Urinary bladder (tissue), 4 donors: Measurements from ENCODE around the gene NR3C2. TPM values are rescaled to one million over a fixed set of nuclear protein-coding genes. Genes with fewer than 3 reads are reported as not detected.

Source experiments
- DNase-seq: peaks from one replicate; pipeline ENCODE4 v3.0.0-alpha.2; 2015; ENCODE audit errors: extremely low spot score
- H3K27ac ChIP-seq: one replicate; pipeline ENCODE4 v1.5.1; 2013; ENCODE audit warnings: low read depth, mild to moderate bottlenecking, moderate library complexity
- H3K36me3 ChIP-seq: one replicate; pipeline ENCODE4 v1.6.1; 2013; ENCODE audit warnings: mild to moderate bottlenecking, moderate library complexity; ENCODE audit not compliant: insufficient read depth
- H3K4me1 ChIP-seq: one replicate; pipeline ENCODE4 v1.6.1; 2013; ENCODE audit warnings: mild to moderate bottlenecking, moderate library complexity; ENCODE audit not compliant: insufficient read depth
- H3K4me3 ChIP-seq: one replicate; pipeline ENCODE4 v1.5.1; 2013; ENCODE audit warnings: low read depth, low read length
- WGBS: extraction: QIAGEN DNeasy Blood & Tissue Kit; methylation state at CpG from one replicate; pipeline ENCODE4 v1.1.7; 2013; 5-methylcytosine and 5-hydroxymethylcytosine counted together
- polyA plus RNA-seq: library from polyadenylated mRNA; stranded (reverse); fragments of 200-250 nt; gene quantifications from one replicate; pipeline ENCODE4 v1.2.3, GENCODE V29; 2013
- total RNA-seq: library from RNA; depleted of rRNA; stranded (reverse); fragments of >200 nt; gene quantifications from one replicate; pipeline ENCODE4 v1.2.3, GENCODE V29; 2014
- donor health status: healthy with polysubstance abuse.
- donor health status: healthy.

The NR3C2 gene
- total and polyA plus RNA-seq, 2 donors, result 15.5 to 19.1 TPM

- Histone ChIP-seq H3K4me1 (no peaks in the 10 kb centered on the region), H3K27ac (no peak overlapping the region), H3K4me3 (no peak overlapping the region), H3K36me3 (no peaks in the 10 kb centered on the region)
- no peak for DNase-seq
- 58% methylated on average over 3 of the region's 3 CpGs for WGBS
Observed at GRCh38 chr4:148245015-148245414, 197.2 kb downstream of the NR3C2 start.

GRCh38 chr4:148243837-148244236 lies 198.4 kb downstream of the NR3C2 start:
- no peaks in the 10 kb centered on the region for H3K36me3 ChIP-seq
- H3K27ac ChIP-seq, result no peak overlapping the region
- DNase-seq, result no peak
- 55% methylated on average over 6 of the region's 6 CpGs for WGBS
- H3K4me1 ChIP-seq, result no peaks in the 10 kb centered on the region
- no peak overlapping the region for H3K4me3 ChIP-seq

- no peak for DNase-seq
- Histone ChIP-seq H3K36me3 (no peaks in the 10 kb centered on the region), H3K4me1 (no peaks in the 10 kb centered on the region), H3K27ac (no peak overlapping the region), H3K4me3 (no peak overlapping the region)
- WGBS, result 96% methylated on average over 4 of the region's 4 CpGs
Observed at GRCh38 chr4:148240241-148240640, 202.0 kb downstream of the NR3C2 start.

- Histone ChIP-seq H3K27ac (no peak overlapping the region), H3K4me3 (no peak overlapping the region), H3K36me3 (no peaks in the 10 kb centered on the region), H3K4me1 (no peaks in the 10 kb centered on the region)
- DNase-seq, result no peak
- WGBS, result 87% methylated on average over 5 of the region's 5 CpGs
Observed at GRCh38 chr4:148239494-148239985, 202.7 kb downstream of the NR3C2 start.

- DNase-seq, result no peak
- no peak overlapping the region for H3K4me3 ChIP-seq
- 90% methylated on average over 4 of the region's 4 CpGs for WGBS
- no peaks in the 10 kb centered on the region for H3K4me1 ChIP-seq
- H3K36me3 ChIP-seq, result no peaks in the 10 kb centered on the region
- no peak overlapping the region for H3K27ac ChIP-seq
Observed at GRCh38 chr4:148238811-148239493, 203.3 kb downstream of the NR3C2 start.

GRCh38 chr4:148238086-148238485 lies 204.1 kb downstream of the NR3C2 start:
- WGBS, result 67% methylated on average over 3 of the region's 3 CpGs
- no peak overlapping the region for H3K27ac ChIP-seq

GRCh38 chr4:148235809-148236208 lies 206.4 kb downstream of the NR3C2 start:
- no peak overlapping the region for H3K27ac ChIP-seq
- DNase-seq, result no peak
- H3K36me3 ChIP-seq, result no peaks in the 10 kb centered on the region
- no peak overlapping the region for H3K4me3 ChIP-seq
- 92% methylated on average over 3 of the region's 3 CpGs for whole genome bisulfite sequencing
- H3K4me1 ChIP-seq, result no peaks in the 10 kb centered on the region

More at GRCh38 chr4:148238086-148238485, 204.1 kb downstream of the NR3C2 start:
- H3K4me3 ChIP-seq, result no peak overlapping the region
- no peaks in the 10 kb centered on the region for H3K36me3 ChIP-seq
- H3K4me1 ChIP-seq, result no peaks in the 10 kb centered on the region
- DNase-seq, result no peak

- Histone ChIP-seq H3K27ac (no peak overlapping the region), H3K4me3 (no peak overlapping the region), H3K36me3 (no peaks in the 10 kb centered on the region), H3K4me1 (no peaks in the 10 kb centered on the region)
- no peak for DNase-seq
- WGBS, result 81% methylated on average over 1 of the region's 1 CpG
Observed at GRCh38 chr4:148229798-148230197, 212.4 kb downstream of the NR3C2 start.

- Histone ChIP-seq H3K4me1 (no peaks in the 10 kb centered on the region), H3K36me3 (no peaks in the 10 kb centered on the region), H3K27ac (no peak overlapping the region), H3K4me3 (no peak overlapping the region)
- DNase-seq, result no peak
- WGBS, result 82% methylated on average over 4 of the region's 4 CpGs
Observed at GRCh38 chr4:148229028-148229427, 213.2 kb downstream of the NR3C2 start.

- Histone ChIP-seq H3K4me1 (no peaks in the 10 kb centered on the region), H3K4me3 (no peak overlapping the region), H3K36me3 (no peaks in the 10 kb centered on the region), H3K27ac (no peak overlapping the region)
- WGBS, result 97% methylated on average over 5 of the region's 5 CpGs
- DNase-seq, result no peak
Observed at GRCh38 chr4:148227147-148227546, 215.1 kb downstream of the NR3C2 start.

GRCh38 chr4:148226341-148226740 lies 215.9 kb downstream of the NR3C2 start:
- Histone ChIP-seq H3K4me1 (no peaks in the 10 kb centered on the region), H3K36me3 (no peaks in the 10 kb centered on the region), H3K4me3 (no peak overlapping the region), H3K27ac (no peak overlapping the region)
- WGBS, result 100% methylated on average over 1 of the region's 1 CpG
- no peak for DNase-seq

GRCh38 chr4:148225639-148226038 lies 216.6 kb downstream of the NR3C2 start:
- H3K27ac ChIP-seq, result no peak overlapping the region
- no peak overlapping the region for H3K4me3 ChIP-seq
- no peaks in the 10 kb centered on the region for H3K36me3 ChIP-seq
- no peak for DNase-seq
- WGBS, result 64% methylated on average over 1 of the region's 1 CpG
- H3K4me1 ChIP-seq, result no peaks in the 10 kb centered on the region

GRCh38 chr4:148224476-148224875 lies 217.7 kb downstream of the NR3C2 start:
- H3K27ac ChIP-seq, result no peak overlapping the region
- WGBS, result 51% methylated on average over 3 of the region's 3 CpGs
- H3K4me1 ChIP-seq, result no peaks in the 10 kb centered on the region
- no peak for DNase-seq
- H3K36me3 ChIP-seq, result no peaks in the 10 kb centered on the region
- H3K4me3 ChIP-seq, result no peak overlapping the region

GRCh38 chr4:148222991-148223660 lies 219.1 kb downstream of the NR3C2 start:
- no peak for DNase-seq
- H3K36me3 ChIP-seq, result no peaks in the 10 kb centered on the region
- no peak overlapping the region for H3K4me3 ChIP-seq
- no peaks in the 10 kb centered on the region for H3K4me1 ChIP-seq
- H3K27ac ChIP-seq, result no peak overlapping the region
- 85% methylated on average over 8 of the region's 8 CpGs for WGBS
